Urinary bladder (tissue), 4 donors: ENCODE measurements around the gene DDA1. TPM values are rescaled to one million over a fixed set of nuclear protein-coding genes. Genes with fewer than 3 reads are reported as not detected.

Experiments used
- DNase-seq: peaks from one replicate; pipeline ENCODE4 v3.0.0-alpha.2; 2015; ENCODE audit errors: extremely low spot score
- H3K27ac ChIP-seq: one replicate; pipeline ENCODE4 v1.5.1; 2013; ENCODE audit warnings: low read depth, mild to moderate bottlenecking, moderate library complexity
- H3K36me3 ChIP-seq: one replicate; pipeline ENCODE4 v1.6.1; 2013; ENCODE audit warnings: mild to moderate bottlenecking, moderate library complexity; ENCODE audit not compliant: insufficient read depth
- H3K4me1 ChIP-seq: one replicate; pipeline ENCODE4 v1.6.1; 2013; ENCODE audit warnings: mild to moderate bottlenecking, moderate library complexity; ENCODE audit not compliant: insufficient read depth
- H3K4me3 ChIP-seq: one replicate; pipeline ENCODE4 v1.5.1; 2013; ENCODE audit warnings: low read depth, low read length
- WGBS: extraction: QIAGEN DNeasy Blood & Tissue Kit; methylation state at CpG from one replicate; pipeline ENCODE4 v1.1.7; 2013; 5-methylcytosine and 5-hydroxymethylcytosine counted together
- polyA plus RNA-seq: library from polyadenylated mRNA; stranded (reverse); fragments of 200-250 nt; gene quantifications from one replicate; pipeline ENCODE4 v1.2.3, GENCODE V29; 2013
- total RNA-seq: library from RNA; depleted of rRNA; stranded (reverse); fragments of >200 nt; gene quantifications from one replicate; pipeline ENCODE4 v1.2.3, GENCODE V29; 2014
- donor health status: healthy with polysubstance abuse.
- donor health status: healthy.

DDA1 gene
- total and polyA plus RNA-seq, 2 donors, result 8.0 to 66.1 TPM

GRCh38 chr19:17370026-17370587 lies 60.7 kb downstream of the DDA1 start:
- no peaks in the 10 kb centered on the region for H3K4me1 ChIP-seq
- no peak for DNase-seq
- H3K36me3 ChIP-seq, result no peaks in the 10 kb centered on the region
- no peak overlapping the region for H3K27ac ChIP-seq
- no peak overlapping the region for H3K4me3 ChIP-seq
- WGBS, result 18% methylated on average over 8 of the region's 8 CpGs

Other genes with a start within 250 kb of the DDA1 start
- 2.3 TPM for gene HAUS8, start 234.1 kb upstream of the DDA1 start, total RNA-seq
- 6.0 TPM for gene HAUS8, start 234.1 kb upstream of the DDA1 start, polyA plus RNA-seq
- gene MYO9B, start 233.8 kb upstream of the DDA1 start, total RNA-seq, result 24.0 TPM
- 55.2 TPM for gene MYO9B, start 233.8 kb upstream of the DDA1 start, polyA plus RNA-seq
- 10.9 TPM for gene USE1, start 94.2 kb upstream of the DDA1 start, total RNA-seq
- 39.8 TPM for gene USE1, start 94.2 kb upstream of the DDA1 start, polyA plus RNA-seq
- 5.8 TPM for gene OCEL1, start 83.3 kb upstream of the DDA1 start, total RNA-seq
- 28.4 TPM for gene OCEL1, start 83.3 kb upstream of the DDA1 start, polyA plus RNA-seq
- gene NR2F6, start 63.6 kb upstream of the DDA1 start, total RNA-seq, result 19.9 TPM
- 36.8 TPM for gene NR2F6, start 63.6 kb upstream of the DDA1 start, polyA plus RNA-seq
- gene USHBP1, start 44.8 kb upstream of the DDA1 start, total RNA-seq, result 6.0 TPM
- 6.6 TPM for gene USHBP1, start 44.8 kb upstream of the DDA1 start, polyA plus RNA-seq
- gene BABAM1, start 42.1 kb upstream of the DDA1 start, total RNA-seq, result 46.2 TPM
- gene BABAM1, start 42.1 kb upstream of the DDA1 start, polyA plus RNA-seq, result 78.2 TPM
- 0.26 TPM for gene ANKLE1, start 27.7 kb upstream of the DDA1 start, total RNA-seq
- 0.66 TPM for gene ANKLE1, start 27.7 kb upstream of the DDA1 start, polyA plus RNA-seq
- 6.8 TPM for gene ABHD8, start 6.1 kb upstream of the DDA1 start, total RNA-seq
- 20.0 TPM for gene ABHD8, start 6.1 kb upstream of the DDA1 start, polyA plus RNA-seq
- 6.1 TPM for gene MRPL34, start 3.7 kb upstream of the DDA1 start, total RNA-seq
- 146 TPM for gene MRPL34, start 3.7 kb upstream of the DDA1 start, polyA plus RNA-seq
- 4.1 TPM for gene ANO8, start 25.3 kb downstream of the DDA1 start, total RNA-seq
- gene ANO8, start 25.3 kb downstream of the DDA1 start, polyA plus RNA-seq, result 5.8 TPM
- gene GTPBP3, start 28.0 kb downstream of the DDA1 start, total RNA-seq, result 11.2 TPM
- 15.9 TPM for gene GTPBP3, start 28.0 kb downstream of the DDA1 start, polyA plus RNA-seq
- 23.6 TPM for gene PLVAP, start 67.8 kb downstream of the DDA1 start, total RNA-seq
- 289 TPM for gene PLVAP, start 67.8 kb downstream of the DDA1 start, polyA plus RNA-seq
- not detected for gene CCDC194, start 84.6 kb downstream of the DDA1 start, total RNA-seq
- gene CCDC194, start 84.6 kb downstream of the DDA1 start, polyA plus RNA-seq, result not detected
- gene BST2, start 96.1 kb downstream of the DDA1 start, total RNA-seq, result 11.5 TPM
- 103 TPM for gene BST2, start 96.1 kb downstream of the DDA1 start, polyA plus RNA-seq
- gene MVB12A, start 110.5 kb downstream of the DDA1 start, total RNA-seq, result 25.7 TPM
- gene MVB12A, start 110.5 kb downstream of the DDA1 start, polyA plus RNA-seq, result 66.4 TPM
- gene TMEM221, start 139.1 kb downstream of the DDA1 start, total RNA-seq, result 0.53 TPM
- 0.82 TPM for gene TMEM221, start 139.1 kb downstream of the DDA1 start, polyA plus RNA-seq
- gene NXNL1, start 151.4 kb downstream of the DDA1 start, total RNA-seq, result not detected
- gene NXNL1, start 151.4 kb downstream of the DDA1 start, polyA plus RNA-seq, result not detected
- gene SLC27A1, start 161.0 kb downstream of the DDA1 start, total RNA-seq, result 14.8 TPM
- 21.1 TPM for gene SLC27A1, start 161.0 kb downstream of the DDA1 start, polyA plus RNA-seq
- gene PGLS, start 202.1 kb downstream of the DDA1 start, total RNA-seq, result 27.2 TPM
- gene PGLS, start 202.1 kb downstream of the DDA1 start, polyA plus RNA-seq, result 82.8 TPM
- gene COLGALT1, start 246.1 kb downstream of the DDA1 start, total RNA-seq, result 31.7 TPM
- gene COLGALT1, start 246.1 kb downstream of the DDA1 start, polyA plus RNA-seq, result 68.6 TPM